HFFc6 (cell line): ENCODE data around the gene PDE4B. TPM values are rescaled to one million over a fixed set of nuclear protein-coding genes. Genes with fewer than 3 reads are reported as not detected.

ENCODE experiments used
- DNase-seq: peaks from one replicate; pipeline ENCODE4 v3.0.0-alpha.2; 2018
- H3K27ac Mint-ChIP-seq: 2 replicates; pipeline ENCODE4 v1.8.0; 2020; ENCODE audit warnings: mild to moderate bottlenecking, mixed read lengths
- H3K27me3 Mint-ChIP-seq: 2 replicates; pipeline ENCODE4 v1.8.0; 2021; ENCODE audit warnings: mild to moderate bottlenecking, moderate library complexity, mixed read lengths; ENCODE audit not compliant: insufficient read depth
- H3K36me3 Mint-ChIP-seq: 2 replicates; pipeline ENCODE4 v1.8.0; 2021; ENCODE audit warnings: low read depth, mixed read lengths
- H3K4me1 Mint-ChIP-seq: 2 replicates; pipeline ENCODE4 v1.8.0; 2020; ENCODE audit warnings: low read depth, mixed read lengths
- H3K4me3 Mint-ChIP-seq: 2 replicates; pipeline ENCODE4 v1.8.0; 2020; ENCODE audit warnings: mild to moderate bottlenecking, moderate library complexity, mixed read lengths
- H3K9me3 Mint-ChIP-seq: 2 replicates; pipeline ENCODE4 v1.8.0; 2020; ENCODE audit warnings: mild to moderate bottlenecking, mixed read lengths
- CTCF ChIP-seq: fragments of 200-600 bp; sonication (generic); IDR thresholded peaks from 2 replicates; pipeline ENCODE4 v1.5.0; 2021; ENCODE audit warnings: antibody characterized with exemption, mild to moderate bottlenecking
- total RNA-seq, 6 experiments: library from RNA; stranded (reverse); fragmentation: NEBNext Ultra II Directional; extraction: Animal tissue kit (Norgen Biotek cat#: 25700); gene quantifications; 2 replicates in 1 of 6; 3 replicates in 5 of 6; pipeline ENCODE4 v1.2.3, GENCODE V29; 2021

Gene PDE4B
- total RNA-seq, 6 experiments from 2014 or later: 34.9 to 57.6 (median 42.8) TPM

GRCh38 chr1:66302184-66302742 lies 509.6 kb downstream of the PDE4B start:
- H3K4me1 Mint-ChIP-seq: peaks cover 35% of the 10 kb centered on the region
- no peak for DNase-seq
- no peaks in the 10 kb centered on the region for H3K27me3 Mint-ChIP-seq
- TF ChIP-seq CTCF: no peak
- no peaks in the 10 kb centered on the region for H3K36me3 Mint-ChIP-seq
- H3K27ac Mint-ChIP-seq: peak overlapping the region; percentile 68
- no peaks in the 10 kb centered on the region for H3K9me3 Mint-ChIP-seq
- H3K4me3 Mint-ChIP-seq: no peak overlapping the region

GRCh38 chr1:66302815-66303214 lies 510.1 kb downstream of the PDE4B start:
- peak overlapping the region; percentile 68 for H3K27ac Mint-ChIP-seq
- peak; percentile 67 for DNase-seq
- no peaks in the 10 kb centered on the region for H3K36me3 Mint-ChIP-seq
- no peak for TF ChIP-seq CTCF
- H3K27me3 Mint-ChIP-seq: no peaks in the 10 kb centered on the region
- H3K4me1 Mint-ChIP-seq: peaks cover 35% of the 10 kb centered on the region
- no peaks in the 10 kb centered on the region for H3K9me3 Mint-ChIP-seq
- H3K4me3 Mint-ChIP-seq: no peak overlapping the region

- H3K9me3 Mint-ChIP-seq: no peaks in the 10 kb centered on the region
- H3K4me3 Mint-ChIP-seq: no peak overlapping the region
- H3K27me3 Mint-ChIP-seq: no peaks in the 10 kb centered on the region
- no peak for TF ChIP-seq CTCF
- H3K4me1 Mint-ChIP-seq: peaks cover 35% of the 10 kb centered on the region
- no peak for DNase-seq
- no peak overlapping the region for H3K27ac Mint-ChIP-seq
- H3K36me3 Mint-ChIP-seq: no peaks in the 10 kb centered on the region
Observed at GRCh38 chr1:66303646-66304045, 511.0 kb downstream of the PDE4B start.

GRCh38 chr1:66304128-66304527 lies 511.4 kb downstream of the PDE4B start:
- TF ChIP-seq CTCF: no peak
- H3K27ac Mint-ChIP-seq: no peak overlapping the region
- no peaks in the 10 kb centered on the region for H3K36me3 Mint-ChIP-seq
- H3K4me1 Mint-ChIP-seq: peaks cover 35% of the 10 kb centered on the region
- no peaks in the 10 kb centered on the region for H3K27me3 Mint-ChIP-seq
- DNase-seq: no peak
- no peak overlapping the region for H3K4me3 Mint-ChIP-seq
- H3K9me3 Mint-ChIP-seq: no peaks in the 10 kb centered on the region

- H3K9me3 Mint-ChIP-seq: no peaks in the 10 kb centered on the region
- H3K27me3 Mint-ChIP-seq: no peaks in the 10 kb centered on the region
- H3K4me1 Mint-ChIP-seq: peaks cover 29% of the 10 kb centered on the region
- no peak for TF ChIP-seq CTCF
- H3K4me3 Mint-ChIP-seq: no peak overlapping the region
- no peaks in the 10 kb centered on the region for H3K36me3 Mint-ChIP-seq
- DNase-seq: no peak
- no peak overlapping the region for H3K27ac Mint-ChIP-seq
Observed at GRCh38 chr1:66305927-66306326, 513.2 kb downstream of the PDE4B start.
